ENCODE data around the gene DBET. TPM values are rescaled to one million over a fixed set of nuclear protein-coding genes. Genes with fewer than 3 reads are reported as not detected.
"Not testable (repeated sequence)": the region's sequence is repeated elsewhere in the genome, so short reads cannot be mapped to it uniquely, and the experiment has no call there.

Gene DBET
- total and polyA plus RNA-seq, 2 of the 4 experiments (the other 2 are of a cell fraction), result not detected

GRCh38 chr4:190047627-190048026, 16.7 kb upstream of the DBET start:
- H3K4me3 ChIP-seq (ENCODE audit: insufficient read depth, low read depth, low read length); POLR2A ChIA-PET (ENCODE audit: unreplicated experiment); H4K8ac ChIP-seq (ENCODE audit: low read depth in 2 of 2, low read length in 2 of 2); H3K18ac ChIP-seq (ENCODE audit: low read depth, low read length); H2AK9ac ChIP-seq (replicated peaks; ENCODE audit: low read depth, low read length, poor library complexity); dilution Hi-C loops (cut with HindIII; ENCODE audit: low sequenced_read_pairs, unreplicated experiment); H2AFZ ChIP-seq (replicated peaks; ENCODE audit: low read length, poor library complexity); H4K91ac ChIP-seq (ENCODE audit: insufficient read depth, low read depth, low read length); H3K27me3 ChIP-seq (ENCODE audit: control insufficient read depth, insufficient read depth, low read length); H3K23ac ChIP-seq (ENCODE audit: low read depth, low read length); H3K56ac ChIP-seq (ENCODE audit: extremely low read depth, insufficient read depth, low read length); H3K79me1 ChIP-seq (ENCODE audit: low read depth in 1 of 2, low read length in 2 of 2); H2BK5ac ChIP-seq (ENCODE audit: low read depth, low read length, poor library complexity, severe bottlenecking); in situ Hi-C loops (cut with MboI; ENCODE audit: low sequenced_read_pairs); H3K9me3 ChIP-seq (ENCODE audit: control insufficient read depth, insufficient read depth, low read length); H3K4me2 ChIP-seq (ENCODE audit: low read depth, low read length); H2AK5ac ChIP-seq (ENCODE audit: low read depth, low read length); H3K9me1 ChIP-seq (ENCODE audit: insufficient read depth, low read length); H3K4ac ChIP-seq (ENCODE audit: low read depth, low read length); intact Hi-C loops (cut with micrococcal nuclease); H3K14ac ChIP-seq (replicated peaks; ENCODE audit: low read depth, low read length); H3K36me3 ChIP-seq (ENCODE audit: control insufficient read depth, insufficient read depth, low read length); H3K9ac ChIP-seq (ENCODE audit: low read depth, low read length); H3K4me1 ChIP-seq (ENCODE audit: control insufficient read depth, insufficient read depth, low read length); H2BK15ac ChIP-seq (ENCODE audit: low read depth, low read length); CTCF ChIA-PET; H2BK20ac ChIP-seq (ENCODE audit: low read depth, low read length); BruUV-seq (replicated peaks); H4K20me1 ChIP-seq (ENCODE audit: insufficient read depth, low read length); H3K27ac ChIP-seq (ENCODE audit: insufficient read depth, low read length); H2BK120ac ChIP-seq (ENCODE audit: low read depth, low read length); H4K5ac ChIP-seq (ENCODE audit: low read depth, low read length); DNase-seq: not testable (repeated sequence)
- WGBS, 2 experiments (ENCODE audit: extremely low coverage in 2 of 2, insufficient read length in 1 of 2), result no CpG with 5 or more reads among the region's 12 CpGs
- peak; percentile 56 for ATAC-seq (ENCODE audit: low read depth)

- H2AK5ac ChIP-seq (ENCODE audit: low read depth, low read length); H3K9me3 ChIP-seq (ENCODE audit: control insufficient read depth, insufficient read depth, low read length); in situ Hi-C loops (cut with MboI; ENCODE audit: low sequenced_read_pairs); CTCF ChIA-PET; DNase-seq; H2BK20ac ChIP-seq (ENCODE audit: low read depth, low read length); H3K4me3 ChIP-seq (ENCODE audit: insufficient read depth, low read depth, low read length); H3K23ac ChIP-seq (ENCODE audit: low read depth, low read length); H3K9ac ChIP-seq (ENCODE audit: low read depth, low read length); H4K8ac ChIP-seq (ENCODE audit: low read depth in 2 of 2, low read length in 2 of 2); H3K18ac ChIP-seq (ENCODE audit: low read depth, low read length); H3K56ac ChIP-seq (ENCODE audit: extremely low read depth, insufficient read depth, low read length); H3K9me1 ChIP-seq (ENCODE audit: insufficient read depth, low read length); ATAC-seq (ENCODE audit: low read depth); H3K27ac ChIP-seq (ENCODE audit: insufficient read depth, low read length); H3K4me2 ChIP-seq (ENCODE audit: low read depth, low read length); BruUV-seq (replicated peaks); H3K14ac ChIP-seq (replicated peaks; ENCODE audit: low read depth, low read length); intact Hi-C loops (cut with micrococcal nuclease); H2AFZ ChIP-seq (replicated peaks; ENCODE audit: low read length, poor library complexity); H3K79me1 ChIP-seq (ENCODE audit: low read depth in 1 of 2, low read length in 2 of 2); POLR2A ChIA-PET (ENCODE audit: unreplicated experiment); H3K27me3 ChIP-seq (ENCODE audit: control insufficient read depth, insufficient read depth, low read length); H2BK5ac ChIP-seq (ENCODE audit: low read depth, low read length, poor library complexity, severe bottlenecking); H4K5ac ChIP-seq (ENCODE audit: low read depth, low read length); H4K91ac ChIP-seq (ENCODE audit: insufficient read depth, low read depth, low read length); H2AK9ac ChIP-seq (replicated peaks; ENCODE audit: low read depth, low read length, poor library complexity); H3K4ac ChIP-seq (ENCODE audit: low read depth, low read length); H4K20me1 ChIP-seq (ENCODE audit: insufficient read depth, low read length); H2BK15ac ChIP-seq (ENCODE audit: low read depth, low read length); H3K36me3 ChIP-seq (ENCODE audit: control insufficient read depth, insufficient read depth, low read length); dilution Hi-C loops (cut with HindIII; ENCODE audit: low sequenced_read_pairs, unreplicated experiment); H3K4me1 ChIP-seq (ENCODE audit: control insufficient read depth, insufficient read depth, low read length); H2BK120ac ChIP-seq (ENCODE audit: low read depth, low read length): not testable (repeated sequence)
- no CpG with 5 or more reads among the region's 28 CpGs for WGBS, 2 experiments (ENCODE audit: extremely low coverage in 2 of 2, insufficient read length in 1 of 2)
Observed at GRCh38 chr4:190049378-190050239, 14.7 kb upstream of the DBET start.
